ENCODE data around the gene ZNF93. TPM values are rescaled to one million over a fixed set of nuclear protein-coding genes. Genes with fewer than 3 reads are reported as not detected.
A peak's percentile ranks its signal among the peaks of the same experiment; 100 is the strongest.

Gene ZNF93
- total and polyA plus RNA-seq, 2 of the 13 experiments (the other 11 are each of a cell fraction or from before 2014, with no cell fraction given), result 0.49 to 0.66 TPM

DNA sequence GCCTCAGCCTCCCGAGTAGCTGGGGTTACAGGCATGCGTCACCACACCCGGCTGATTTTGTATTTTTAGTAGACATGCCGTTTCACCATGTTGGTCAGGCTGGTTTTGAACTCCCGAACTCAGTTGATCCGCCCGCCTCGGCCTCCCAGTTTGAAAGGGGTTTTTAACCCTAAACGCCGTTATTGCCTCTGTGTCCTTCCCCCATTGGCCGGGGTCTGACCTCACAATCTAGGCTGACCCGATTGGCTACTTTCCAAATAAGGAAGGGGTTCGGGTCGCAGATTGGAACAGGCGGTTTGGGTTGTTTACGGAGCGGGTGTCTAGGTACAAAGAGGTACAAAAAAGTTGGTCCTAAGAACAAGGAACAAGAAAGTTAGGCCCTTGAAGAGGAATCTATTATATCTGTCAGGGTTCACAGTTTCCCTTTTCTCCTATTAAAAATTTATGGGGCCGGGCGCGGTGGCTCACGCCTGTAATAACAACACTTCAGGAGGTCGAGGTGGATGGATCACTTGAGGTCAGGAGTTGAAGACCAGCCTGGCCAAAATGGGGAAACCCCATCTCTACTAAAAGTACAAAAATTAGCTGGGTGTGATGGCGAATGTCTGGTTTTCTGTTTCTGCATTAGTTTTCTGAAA lies 34.0 kb upstream of the ZNF93 start (continued):
- 0 out of 2 replicates have a peak, but pooled peaks have one; percentile 5 for TF ChIP-seq FOSL2 (CRISPR knock-in tag; IDR thresholded peaks at IDR 0.05)
- TF ChIP-seq, protein P1, sequence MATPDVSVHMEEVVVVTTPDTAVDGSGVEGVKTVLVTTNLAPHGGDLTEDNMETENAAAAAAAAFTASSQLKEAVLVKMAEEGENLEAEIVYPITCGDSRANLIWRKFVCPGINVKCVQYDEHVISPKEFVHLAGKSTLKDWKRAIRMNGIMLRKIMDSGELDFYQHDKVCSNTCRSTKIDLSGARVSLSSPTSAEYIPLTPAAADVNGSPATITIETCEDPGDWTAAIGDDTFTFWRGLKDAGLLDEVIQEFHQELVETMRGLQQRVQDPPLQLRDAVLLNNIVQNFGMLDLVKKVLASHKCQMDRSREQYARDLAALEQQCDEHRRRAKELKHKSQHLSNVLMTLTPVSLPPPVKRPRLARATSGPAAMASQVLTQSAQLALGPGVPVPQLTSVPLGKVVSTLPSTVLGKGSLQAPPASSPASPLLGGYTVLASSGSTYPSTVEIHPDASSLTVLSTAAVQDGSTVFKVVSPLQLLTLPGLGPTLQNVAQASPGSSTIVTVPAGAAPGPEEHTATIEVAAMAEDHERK (CRISPR knock-in tag; IDR thresholded peaks at IDR 0.05; ENCODE audit: low read depth), result no peak
- TF ChIP-seq BHLHE40 (IDR thresholded peaks at IDR 0.05; ENCODE audit: low read length), result no peak
- TF ChIP-seq ZNF547 (CRISPR knock-in tag; IDR thresholded peaks at IDR 0.05), result no peak
- TF ChIP-seq, protein P2, sequence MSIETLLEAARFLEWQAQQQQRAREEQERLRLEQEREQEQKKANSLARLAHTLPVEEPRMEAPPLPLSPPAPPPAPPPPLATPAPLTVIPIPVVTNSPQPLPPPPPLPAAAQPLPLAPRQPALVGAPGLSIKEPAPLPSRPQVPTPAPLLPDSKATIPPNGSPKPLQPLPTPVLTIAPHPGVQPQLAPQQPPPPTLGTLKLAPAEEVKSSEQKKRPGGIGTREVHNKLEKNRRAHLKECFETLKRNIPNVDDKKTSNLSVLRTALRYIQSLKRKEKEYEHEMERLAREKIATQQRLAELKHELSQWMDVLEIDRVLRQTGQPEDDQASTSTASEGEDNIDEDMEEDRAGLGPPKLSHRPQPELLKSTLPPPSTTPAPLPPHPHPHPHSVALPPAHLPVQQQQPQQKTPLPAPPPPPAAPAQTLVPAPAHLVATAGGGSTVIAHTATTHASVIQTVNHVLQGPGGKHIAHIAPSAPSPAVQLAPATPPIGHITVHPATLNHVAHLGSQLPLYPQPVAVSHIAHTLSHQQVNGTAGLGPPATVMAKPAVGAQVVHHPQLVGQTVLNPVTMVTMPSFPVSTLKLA (IDR thresholded peaks at IDR 0.05), result no peak
- no peak for TF ChIP-seq CENPX (CRISPR knock-in tag; IDR thresholded peaks at IDR 0.05)
- no peak for TF ChIP-seq ZNF138 (CRISPR knock-in tag; IDR thresholded peaks at IDR 0.05; ENCODE audit: low read depth)
- TF ChIP-seq ZNF614 (CRISPR knock-in tag; IDR thresholded peaks at IDR 0.05; ENCODE audit: borderline replicate concordance), result no peak
- TF ChIP-seq SP140L (CRISPR knock-in tag; IDR thresholded peaks at IDR 0.05; ENCODE audit: borderline replicate concordance), result no peak
- TF ChIP-seq, protein P3, sequence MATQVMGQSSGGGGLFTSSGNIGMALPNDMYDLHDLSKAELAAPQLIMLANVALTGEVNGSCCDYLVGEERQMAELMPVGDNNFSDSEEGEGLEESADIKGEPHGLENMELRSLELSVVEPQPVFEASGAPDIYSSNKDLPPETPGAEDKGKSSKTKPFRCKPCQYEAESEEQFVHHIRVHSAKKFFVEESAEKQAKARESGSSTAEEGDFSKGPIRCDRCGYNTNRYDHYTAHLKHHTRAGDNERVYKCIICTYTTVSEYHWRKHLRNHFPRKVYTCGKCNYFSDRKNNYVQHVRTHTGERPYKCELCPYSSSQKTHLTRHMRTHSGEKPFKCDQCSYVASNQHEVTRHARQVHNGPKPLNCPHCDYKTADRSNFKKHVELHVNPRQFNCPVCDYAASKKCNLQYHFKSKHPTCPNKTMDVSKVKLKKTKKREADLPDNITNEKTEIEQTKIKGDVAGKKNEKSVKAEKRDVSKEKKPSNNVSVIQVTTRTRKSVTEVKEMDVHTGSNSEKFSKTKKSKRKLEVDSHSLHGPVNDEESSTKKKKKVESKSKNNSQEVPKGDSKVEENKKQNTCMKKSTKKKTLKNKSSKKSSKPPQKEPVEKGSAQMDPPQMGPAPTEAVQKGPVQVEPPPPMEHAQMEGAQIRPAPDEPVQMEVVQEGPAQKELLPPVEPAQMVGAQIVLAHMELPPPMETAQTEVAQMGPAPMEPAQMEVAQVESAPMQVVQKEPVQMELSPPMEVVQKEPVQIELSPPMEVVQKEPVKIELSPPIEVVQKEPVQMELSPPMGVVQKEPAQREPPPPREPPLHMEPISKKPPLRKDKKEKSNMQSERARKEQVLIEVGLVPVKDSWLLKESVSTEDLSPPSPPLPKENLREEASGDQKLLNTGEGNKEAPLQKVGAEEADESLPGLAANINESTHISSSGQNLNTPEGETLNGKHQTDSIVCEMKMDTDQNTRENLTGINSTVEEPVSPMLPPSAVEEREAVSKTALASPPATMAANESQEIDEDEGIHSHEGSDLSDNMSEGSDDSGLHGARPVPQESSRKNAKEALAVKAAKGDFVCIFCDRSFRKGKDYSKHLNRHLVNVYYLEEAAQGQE (IDR thresholded peaks at IDR 0.05; ENCODE audit: borderline replicate concordance in 1 of 2, low read depth in 1 of 2, low read length in 2 of 2), result no peak
- TF ChIP-seq, protein P4, sequence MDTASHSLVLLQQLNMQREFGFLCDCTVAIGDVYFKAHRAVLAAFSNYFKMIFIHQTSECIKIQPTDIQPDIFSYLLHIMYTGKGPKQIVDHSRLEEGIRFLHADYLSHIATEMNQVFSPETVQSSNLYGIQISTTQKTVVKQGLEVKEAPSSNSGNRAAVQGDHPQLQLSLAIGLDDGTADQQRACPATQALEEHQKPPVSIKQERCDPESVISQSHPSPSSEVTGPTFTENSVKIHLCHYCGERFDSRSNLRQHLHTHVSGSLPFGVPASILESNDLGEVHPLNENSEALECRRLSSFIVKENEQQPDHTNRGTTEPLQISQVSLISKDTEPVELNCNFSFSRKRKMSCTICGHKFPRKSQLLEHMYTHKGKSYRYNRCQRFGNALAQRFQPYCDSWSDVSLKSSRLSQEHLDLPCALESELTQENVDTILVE (CRISPR knock-in tag; IDR thresholded peaks at IDR 0.05), result no peak
- TF ChIP-seq, protein P5, sequence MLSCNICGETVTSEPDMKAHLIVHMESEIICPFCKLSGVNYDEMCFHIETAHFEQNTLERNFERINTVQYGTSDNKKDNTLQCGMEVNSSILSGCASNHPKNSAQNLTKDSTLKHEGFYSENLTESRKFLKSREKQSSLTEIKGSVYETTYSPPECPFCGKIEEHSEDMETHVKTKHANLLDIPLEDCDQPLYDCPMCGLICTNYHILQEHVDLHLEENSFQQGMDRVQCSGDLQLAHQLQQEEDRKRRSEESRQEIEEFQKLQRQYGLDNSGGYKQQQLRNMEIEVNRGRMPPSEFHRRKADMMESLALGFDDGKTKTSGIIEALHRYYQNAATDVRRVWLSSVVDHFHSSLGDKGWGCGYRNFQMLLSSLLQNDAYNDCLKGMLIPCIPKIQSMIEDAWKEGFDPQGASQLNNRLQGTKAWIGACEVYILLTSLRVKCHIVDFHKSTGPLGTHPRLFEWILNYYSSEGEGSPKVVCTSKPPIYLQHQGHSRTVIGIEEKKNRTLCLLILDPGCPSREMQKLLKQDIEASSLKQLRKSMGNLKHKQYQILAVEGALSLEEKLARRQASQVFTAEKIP (CRISPR knock-in tag; IDR thresholded peaks at IDR 0.05; ENCODE audit: borderline replicate concordance), result no peak
- TF ChIP-seq HES4 (CRISPR knock-in tag; IDR thresholded peaks at IDR 0.05; ENCODE audit: borderline replicate concordance), result no peak
- no peak for TF ChIP-seq ZNF350 (CRISPR knock-in tag; IDR thresholded peaks at IDR 0.05; ENCODE audit: borderline replicate concordance, low read depth)
- TF ChIP-seq, protein P6, sequence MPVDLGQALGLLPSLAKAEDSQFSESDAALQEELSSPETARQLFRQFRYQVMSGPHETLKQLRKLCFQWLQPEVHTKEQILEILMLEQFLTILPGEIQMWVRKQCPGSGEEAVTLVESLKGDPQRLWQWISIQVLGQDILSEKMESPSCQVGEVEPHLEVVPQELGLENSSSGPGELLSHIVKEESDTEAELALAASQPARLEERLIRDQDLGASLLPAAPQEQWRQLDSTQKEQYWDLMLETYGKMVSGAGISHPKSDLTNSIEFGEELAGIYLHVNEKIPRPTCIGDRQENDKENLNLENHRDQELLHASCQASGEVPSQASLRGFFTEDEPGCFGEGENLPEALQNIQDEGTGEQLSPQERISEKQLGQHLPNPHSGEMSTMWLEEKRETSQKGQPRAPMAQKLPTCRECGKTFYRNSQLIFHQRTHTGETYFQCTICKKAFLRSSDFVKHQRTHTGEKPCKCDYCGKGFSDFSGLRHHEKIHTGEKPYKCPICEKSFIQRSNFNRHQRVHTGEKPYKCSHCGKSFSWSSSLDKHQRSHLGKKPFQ (CRISPR knock-in tag; IDR thresholded peaks at IDR 0.05; ENCODE audit: insufficient replicate concordance), result no peak
- TF ChIP-seq ZNF766 (CRISPR knock-in tag; IDR thresholded peaks at IDR 0.05; ENCODE audit: borderline replicate concordance), result no peak

Data from HepG2 (cell line).